ENCODE data around the gene ITPR2. TPM values are rescaled to one million over a fixed set of nuclear protein-coding genes. Genes with fewer than 3 reads are reported as not detected.
"Not testable (repeated sequence)": the region's sequence is repeated elsewhere in the genome, so short reads cannot be mapped to it uniquely, and the experiment has no call there.

Gene ITPR2
- total RNA-seq, 4 donors from 2014 or later = 42.8 to 62.5 (median 52.1) TPM

- TF ChIP-seq, protein P1, sequence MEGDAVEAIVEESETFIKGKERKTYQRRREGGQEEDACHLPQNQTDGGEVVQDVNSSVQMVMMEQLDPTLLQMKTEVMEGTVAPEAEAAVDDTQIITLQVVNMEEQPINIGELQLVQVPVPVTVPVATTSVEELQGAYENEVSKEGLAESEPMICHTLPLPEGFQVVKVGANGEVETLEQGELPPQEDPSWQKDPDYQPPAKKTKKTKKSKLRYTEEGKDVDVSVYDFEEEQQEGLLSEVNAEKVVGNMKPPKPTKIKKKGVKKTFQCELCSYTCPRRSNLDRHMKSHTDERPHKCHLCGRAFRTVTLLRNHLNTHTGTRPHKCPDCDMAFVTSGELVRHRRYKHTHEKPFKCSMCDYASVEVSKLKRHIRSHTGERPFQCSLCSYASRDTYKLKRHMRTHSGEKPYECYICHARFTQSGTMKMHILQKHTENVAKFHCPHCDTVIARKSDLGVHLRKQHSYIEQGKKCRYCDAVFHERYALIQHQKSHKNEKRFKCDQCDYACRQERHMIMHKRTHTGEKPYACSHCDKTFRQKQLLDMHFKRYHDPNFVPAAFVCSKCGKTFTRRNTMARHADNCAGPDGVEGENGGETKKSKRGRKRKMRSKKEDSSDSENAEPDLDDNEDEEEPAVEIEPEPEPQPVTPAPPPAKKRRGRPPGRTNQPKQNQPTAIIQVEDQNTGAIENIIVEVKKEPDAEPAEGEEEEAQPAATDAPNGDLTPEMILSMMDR (IDR thresholded peaks at IDR 0.05) = no peak
- no peak for TF ChIP-seq POLR2A (IDR thresholded peaks at IDR 0.05)
- 44 to 48% methylated on average over 3 of the region's 3 CpGs for WGBS, 2 donors
- intact Hi-C loops (cut with DNase I; ENCODE audit: low total_unique reads) = no loop called here
- DNase-seq (ENCODE audit: low spot score in 2 of 2) = no peak
- no peak overlapping the region for H3K4me3 ChIP-seq (ENCODE audit: low read depth, poor library complexity, severe bottlenecking)
These were observed 152.1 kb downstream of the ITPR2 start for GRCh38 chr12:26680727-26681455.

DNA sequence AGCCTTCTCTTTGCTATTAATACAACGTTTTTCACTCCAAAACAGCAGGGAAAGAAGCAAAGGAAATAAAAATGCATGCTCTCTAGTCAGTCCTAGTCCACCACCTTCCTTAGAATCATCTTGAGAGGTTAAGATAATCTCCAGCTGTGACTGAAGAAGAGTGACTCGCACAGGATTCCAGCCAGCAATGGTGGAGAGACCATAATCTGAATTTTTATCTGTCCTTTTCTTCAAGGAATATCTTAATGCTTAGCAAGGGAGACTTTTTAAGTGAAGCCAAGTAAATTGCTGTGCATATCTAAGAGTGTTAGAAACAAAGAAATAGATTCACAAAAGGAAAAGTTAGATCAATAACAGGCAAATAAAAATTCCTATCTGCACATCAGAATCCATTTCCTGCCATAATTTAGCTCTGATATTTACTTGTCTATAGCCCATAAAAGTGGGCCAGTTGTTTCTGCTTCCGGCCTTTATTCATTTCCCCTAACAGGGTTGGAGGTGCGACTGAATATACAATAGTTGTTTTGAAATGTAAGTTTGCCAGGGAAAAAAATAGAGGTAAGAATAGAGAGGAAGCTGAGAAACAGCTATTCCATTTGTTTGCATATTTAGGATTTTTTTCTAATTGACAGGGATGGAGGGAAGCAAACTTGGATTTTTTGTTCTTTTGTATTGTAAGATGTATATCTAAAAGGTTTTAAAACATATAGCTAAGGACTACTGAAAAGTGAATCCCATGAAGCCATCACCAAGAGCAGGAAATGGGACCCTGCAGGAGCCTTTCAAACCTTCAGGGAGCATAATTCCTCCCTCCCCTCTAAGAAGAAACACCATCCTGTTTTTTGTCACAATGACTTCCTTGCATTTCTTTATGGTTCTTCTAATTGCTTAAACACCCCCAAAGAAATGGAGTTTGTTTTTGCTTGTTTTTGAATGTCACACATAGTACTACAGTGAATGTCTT lies 154.0 kb downstream of the ITPR2 start:
- intact Hi-C loops (cut with DNase I; ENCODE audit: low total_unique reads) = no loop called here
- 59 to 67% methylated on average over 4 of the region's 4 CpGs for WGBS, 2 donors
- TF ChIP-seq POLR2A (IDR thresholded peaks at IDR 0.05) = no peak
- TF ChIP-seq, protein P1 (IDR thresholded peaks at IDR 0.05) = no peak
- H3K4me3 ChIP-seq (ENCODE audit: low read depth, poor library complexity, severe bottlenecking) = no peak overlapping the region
- no peak for DNase-seq (ENCODE audit: low spot score in 2 of 2)

- intact Hi-C loops (cut with DNase I; ENCODE audit: low total_unique reads); H3K4me3 ChIP-seq (ENCODE audit: low read depth, poor library complexity, severe bottlenecking); DNase-seq (ENCODE audit: low spot score in 2 of 2): not testable (repeated sequence)
- 76 to 83% methylated on average over 5 of the region's 5 CpGs for WGBS, 2 donors
These were observed 161.5 kb downstream of the ITPR2 start for GRCh38 chr12:26671487-26671886.

DNA sequence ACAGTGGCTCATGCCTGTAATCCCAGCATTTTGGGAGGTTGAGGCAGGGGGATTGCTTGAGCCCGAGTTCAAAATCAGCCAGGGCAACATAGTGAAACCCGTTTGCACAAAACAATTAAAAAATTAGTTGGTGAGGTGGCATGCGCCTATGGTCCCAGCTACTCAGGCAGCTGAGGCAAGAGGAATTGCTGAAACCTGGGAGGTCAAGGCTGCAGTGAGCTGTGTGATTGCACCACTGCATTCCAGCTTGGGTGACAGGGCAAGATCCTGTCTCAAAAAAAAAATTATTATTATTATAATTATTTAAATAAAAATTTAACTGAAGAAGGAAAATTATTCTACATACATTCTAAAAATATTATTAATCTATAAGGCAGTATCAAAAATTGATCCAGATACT lies 164.1 kb downstream of the ITPR2 start:
- DNase-seq (ENCODE audit: low spot score in 2 of 2) = no peak
- intact Hi-C loops (cut with DNase I; ENCODE audit: low total_unique reads) = no loop called here
- WGBS, 2 donors = 72 to 75% methylated on average over 3 of the region's 3 CpGs
- H3K4me3 ChIP-seq (ENCODE audit: low read depth, poor library complexity, severe bottlenecking) = no peak overlapping the region
- TF ChIP-seq POLR2A (IDR thresholded peaks at IDR 0.05) = no peak
- TF ChIP-seq, protein P1 (IDR thresholded peaks at IDR 0.05) = no peak

- no peak for DNase-seq (ENCODE audit: low spot score in 2 of 2)
- no peak overlapping the region for H3K4me3 ChIP-seq (ENCODE audit: low read depth, poor library complexity, severe bottlenecking)
- no peak for TF ChIP-seq POLR2A (IDR thresholded peaks at IDR 0.05)
- TF ChIP-seq, protein P1 (IDR thresholded peaks at IDR 0.05) = no peak
- intact Hi-C loops (cut with DNase I; ENCODE audit: low total_unique reads) = no loop called here
- 63 to 72% methylated on average over 1 of the region's 1 CpG for WGBS, 2 donors
These were observed 164.8 kb downstream of the ITPR2 start for GRCh38 chr12:26668230-26668629.

GRCh38 chr12:26666286-26666685 lies 166.7 kb downstream of the ITPR2 start:
- WGBS, 2 donors = 93 to 94% methylated on average over 5 of the region's 5 CpGs
- intact Hi-C loops (cut with DNase I; ENCODE audit: low total_unique reads) = no loop called here
- TF ChIP-seq, protein P1 (IDR thresholded peaks at IDR 0.05) = no peak
- no peak for DNase-seq (ENCODE audit: low spot score in 2 of 2)
- no peak overlapping the region for H3K4me3 ChIP-seq (ENCODE audit: low read depth, poor library complexity, severe bottlenecking)

All from lower leg skin (tissue), 4 donors.